ENCODE results near the gene LRRN3. TPM values are rescaled to one million over a fixed set of nuclear protein-coding genes. Genes with fewer than 3 reads are reported as not detected.

The LRRN3 gene
- total RNA-seq, 1 experiment from 2014 or later: not detected

- Histone ChIP-seq H3K9me3 (ENCODE audit: insufficient read depth, low read depth) (no peaks in the 10 kb centered on the region), H3K27ac (no peak overlapping the region), H3K36me3 (ENCODE audit: low read depth) (no peaks in the 10 kb centered on the region), H3K4me1 (replicated peaks; ENCODE audit: insufficient read depth) (no peaks in the 10 kb centered on the region), H3F3A (ENCODE audit: insufficient read depth, low read depth) (no peaks in the 10 kb centered on the region), H4K20me1 (ENCODE audit: insufficient read depth) (no peaks in the 10 kb centered on the region), H3K9me2 (ENCODE audit: insufficient read depth) (no peaks in the 10 kb centered on the region), H2AFZ (no peak overlapping the region), H3K27me3 (ENCODE audit: insufficient read depth, low read depth) (no peaks in the 10 kb centered on the region), H3K4me2 (no peak overlapping the region), H3K4me3 (no peak overlapping the region), H3K79me2 (ENCODE audit: low read depth) (no peaks in the 10 kb centered on the region)
- ChIA-PET CTCF (no interaction called here), POLR2A (ENCODE audit: unreplicated experiment) (no interaction called here)
- intact Hi-C loops (cut with micrococcal nuclease; ENCODE audit: unreplicated experiment): no loop called here
- no peak for DNase-seq
- BruUV-seq (replicated peaks): no TSS peak
- TF ChIP-seq CTCF (conservative IDR thresholded peaks at IDR 0.05) (no peak), EZH2 (IDR thresholded peaks at IDR 0.05; ENCODE audit: low read depth) (no peak)
These were observed 36.1 kb downstream of the LRRN3 start for GRCh38 chr7:111126987-111127386.

- Histone ChIP-seq H3K27ac (no peak overlapping the region), H3K4me3 (no peak overlapping the region), H4K20me1 (ENCODE audit: insufficient read depth) (no peaks in the 10 kb centered on the region), H3K27me3 (ENCODE audit: insufficient read depth, low read depth) (no peaks in the 10 kb centered on the region), H2AFZ (no peak overlapping the region), H3K9me2 (ENCODE audit: insufficient read depth) (no peaks in the 10 kb centered on the region), H3K9me3 (ENCODE audit: insufficient read depth, low read depth) (no peaks in the 10 kb centered on the region), H3K36me3 (ENCODE audit: low read depth) (no peaks in the 10 kb centered on the region), H3K79me2 (ENCODE audit: low read depth) (no peaks in the 10 kb centered on the region), H3K4me1 (replicated peaks; ENCODE audit: insufficient read depth) (no peaks in the 10 kb centered on the region), H3K4me2 (no peak overlapping the region), H3F3A (ENCODE audit: insufficient read depth, low read depth) (no peaks in the 10 kb centered on the region)
- ChIA-PET CTCF (no interaction called here), POLR2A (ENCODE audit: unreplicated experiment) (no interaction called here)
- intact Hi-C loops (cut with micrococcal nuclease; ENCODE audit: unreplicated experiment): no loop called here
- BruUV-seq (replicated peaks): no TSS peak
- DNase-seq: no peak
- TF ChIP-seq CTCF (conservative IDR thresholded peaks at IDR 0.05) (no peak), EZH2 (IDR thresholded peaks at IDR 0.05; ENCODE audit: low read depth) (no peak)
These were observed 38.5 kb downstream of the LRRN3 start for GRCh38 chr7:111129435-111129834.

- H3F3A ChIP-seq (ENCODE audit: insufficient read depth, low read depth): no peaks in the 10 kb centered on the region
- H3K27me3 ChIP-seq (ENCODE audit: insufficient read depth, low read depth): no peaks in the 10 kb centered on the region
- H3K9me2 ChIP-seq (ENCODE audit: insufficient read depth): no peaks in the 10 kb centered on the region; the same call in 1 of the 2 replicates
- TF ChIP-seq CTCF (conservative IDR thresholded peaks at IDR 0.05) (no peak), EZH2 (IDR thresholded peaks at IDR 0.05; ENCODE audit: low read depth) (no peak)
- ChIA-PET CTCF (no interaction called here), POLR2A (ENCODE audit: unreplicated experiment) (no interaction called here)
- H3K36me3 ChIP-seq (ENCODE audit: low read depth): no peaks in the 10 kb centered on the region
- no peak overlapping the region for H2AFZ ChIP-seq
- H3K4me1 ChIP-seq (replicated peaks; ENCODE audit: insufficient read depth): 0 out of 2 replicates have a peak, but pooled peaks cover 4% of the 10 kb centered on the region
- no peak overlapping the region for H3K4me3 ChIP-seq
- no peak for DNase-seq
- H3K4me2 ChIP-seq: no peak overlapping the region
- no TSS peak for BruUV-seq (replicated peaks)
- no peaks in the 10 kb centered on the region for H4K20me1 ChIP-seq (ENCODE audit: insufficient read depth)
- H3K27ac ChIP-seq: no peak overlapping the region
- intact Hi-C loops (cut with micrococcal nuclease; ENCODE audit: unreplicated experiment): no loop called here
- H3K9me3 ChIP-seq (ENCODE audit: insufficient read depth, low read depth): no peaks in the 10 kb centered on the region
- H3K79me2 ChIP-seq (ENCODE audit: low read depth): no peaks in the 10 kb centered on the region
These were observed 41.9 kb downstream of the LRRN3 start for GRCh38 chr7:111132833-111133232.

All from PC-9 (cell line).